ENCODE measurements around the gene CBX4. TPM values are rescaled to one million over a fixed set of nuclear protein-coding genes. Genes with fewer than 3 reads are reported as not detected.

CBX4 gene
- total and polyA plus RNA-seq, 2 experiments from 2014 or later: 1.4 to 4.6 TPM

DNA sequence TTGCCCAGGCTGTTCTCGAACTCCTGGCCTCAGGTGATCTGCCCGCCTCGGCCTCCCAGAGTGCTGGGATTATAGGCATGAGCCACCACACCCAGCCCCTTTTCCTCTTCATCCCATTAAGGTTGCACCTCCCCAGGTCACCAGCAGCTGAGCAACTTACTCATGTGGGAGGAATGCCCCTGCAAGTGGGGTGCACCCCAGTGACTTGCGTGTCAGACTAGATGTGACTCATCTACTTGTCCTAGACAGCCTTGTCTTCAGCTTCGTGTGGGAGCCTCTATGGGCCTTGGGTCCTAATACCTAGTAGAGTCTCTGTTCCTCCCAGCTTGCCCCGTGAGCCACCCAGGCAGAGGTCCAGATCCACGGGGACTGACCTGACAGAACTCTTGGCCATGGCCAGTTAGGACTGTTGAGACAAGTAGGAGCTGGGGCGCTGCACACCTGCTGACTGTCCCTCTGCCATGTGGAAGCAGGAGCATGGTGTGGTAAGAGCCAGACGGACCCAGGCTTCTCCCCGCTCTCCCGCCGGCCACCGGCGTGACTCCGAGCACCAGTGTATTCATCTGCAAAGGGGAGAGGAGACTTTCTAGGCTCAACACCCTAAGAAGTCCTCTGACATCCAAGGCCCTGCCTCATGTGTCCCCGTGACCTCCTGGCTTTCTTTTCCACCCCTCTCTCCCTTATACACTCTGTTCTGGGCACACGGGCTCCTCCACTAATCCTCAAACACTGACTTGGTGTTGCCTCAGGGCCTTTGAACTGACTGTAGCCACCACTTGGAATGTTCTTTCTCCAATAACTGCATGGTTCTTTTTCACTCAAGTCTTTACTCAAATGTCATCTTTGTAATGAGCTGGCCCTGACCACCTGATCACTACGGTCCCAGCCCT lies 11.6 kb upstream of the CBX4 start (continued):
- TF ChIP-seq, protein P1, sequence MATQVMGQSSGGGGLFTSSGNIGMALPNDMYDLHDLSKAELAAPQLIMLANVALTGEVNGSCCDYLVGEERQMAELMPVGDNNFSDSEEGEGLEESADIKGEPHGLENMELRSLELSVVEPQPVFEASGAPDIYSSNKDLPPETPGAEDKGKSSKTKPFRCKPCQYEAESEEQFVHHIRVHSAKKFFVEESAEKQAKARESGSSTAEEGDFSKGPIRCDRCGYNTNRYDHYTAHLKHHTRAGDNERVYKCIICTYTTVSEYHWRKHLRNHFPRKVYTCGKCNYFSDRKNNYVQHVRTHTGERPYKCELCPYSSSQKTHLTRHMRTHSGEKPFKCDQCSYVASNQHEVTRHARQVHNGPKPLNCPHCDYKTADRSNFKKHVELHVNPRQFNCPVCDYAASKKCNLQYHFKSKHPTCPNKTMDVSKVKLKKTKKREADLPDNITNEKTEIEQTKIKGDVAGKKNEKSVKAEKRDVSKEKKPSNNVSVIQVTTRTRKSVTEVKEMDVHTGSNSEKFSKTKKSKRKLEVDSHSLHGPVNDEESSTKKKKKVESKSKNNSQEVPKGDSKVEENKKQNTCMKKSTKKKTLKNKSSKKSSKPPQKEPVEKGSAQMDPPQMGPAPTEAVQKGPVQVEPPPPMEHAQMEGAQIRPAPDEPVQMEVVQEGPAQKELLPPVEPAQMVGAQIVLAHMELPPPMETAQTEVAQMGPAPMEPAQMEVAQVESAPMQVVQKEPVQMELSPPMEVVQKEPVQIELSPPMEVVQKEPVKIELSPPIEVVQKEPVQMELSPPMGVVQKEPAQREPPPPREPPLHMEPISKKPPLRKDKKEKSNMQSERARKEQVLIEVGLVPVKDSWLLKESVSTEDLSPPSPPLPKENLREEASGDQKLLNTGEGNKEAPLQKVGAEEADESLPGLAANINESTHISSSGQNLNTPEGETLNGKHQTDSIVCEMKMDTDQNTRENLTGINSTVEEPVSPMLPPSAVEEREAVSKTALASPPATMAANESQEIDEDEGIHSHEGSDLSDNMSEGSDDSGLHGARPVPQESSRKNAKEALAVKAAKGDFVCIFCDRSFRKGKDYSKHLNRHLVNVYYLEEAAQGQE (IDR thresholded peaks at IDR 0.05; ENCODE audit: unreplicated experiment): no peak
- TF ChIP-seq, protein P2, sequence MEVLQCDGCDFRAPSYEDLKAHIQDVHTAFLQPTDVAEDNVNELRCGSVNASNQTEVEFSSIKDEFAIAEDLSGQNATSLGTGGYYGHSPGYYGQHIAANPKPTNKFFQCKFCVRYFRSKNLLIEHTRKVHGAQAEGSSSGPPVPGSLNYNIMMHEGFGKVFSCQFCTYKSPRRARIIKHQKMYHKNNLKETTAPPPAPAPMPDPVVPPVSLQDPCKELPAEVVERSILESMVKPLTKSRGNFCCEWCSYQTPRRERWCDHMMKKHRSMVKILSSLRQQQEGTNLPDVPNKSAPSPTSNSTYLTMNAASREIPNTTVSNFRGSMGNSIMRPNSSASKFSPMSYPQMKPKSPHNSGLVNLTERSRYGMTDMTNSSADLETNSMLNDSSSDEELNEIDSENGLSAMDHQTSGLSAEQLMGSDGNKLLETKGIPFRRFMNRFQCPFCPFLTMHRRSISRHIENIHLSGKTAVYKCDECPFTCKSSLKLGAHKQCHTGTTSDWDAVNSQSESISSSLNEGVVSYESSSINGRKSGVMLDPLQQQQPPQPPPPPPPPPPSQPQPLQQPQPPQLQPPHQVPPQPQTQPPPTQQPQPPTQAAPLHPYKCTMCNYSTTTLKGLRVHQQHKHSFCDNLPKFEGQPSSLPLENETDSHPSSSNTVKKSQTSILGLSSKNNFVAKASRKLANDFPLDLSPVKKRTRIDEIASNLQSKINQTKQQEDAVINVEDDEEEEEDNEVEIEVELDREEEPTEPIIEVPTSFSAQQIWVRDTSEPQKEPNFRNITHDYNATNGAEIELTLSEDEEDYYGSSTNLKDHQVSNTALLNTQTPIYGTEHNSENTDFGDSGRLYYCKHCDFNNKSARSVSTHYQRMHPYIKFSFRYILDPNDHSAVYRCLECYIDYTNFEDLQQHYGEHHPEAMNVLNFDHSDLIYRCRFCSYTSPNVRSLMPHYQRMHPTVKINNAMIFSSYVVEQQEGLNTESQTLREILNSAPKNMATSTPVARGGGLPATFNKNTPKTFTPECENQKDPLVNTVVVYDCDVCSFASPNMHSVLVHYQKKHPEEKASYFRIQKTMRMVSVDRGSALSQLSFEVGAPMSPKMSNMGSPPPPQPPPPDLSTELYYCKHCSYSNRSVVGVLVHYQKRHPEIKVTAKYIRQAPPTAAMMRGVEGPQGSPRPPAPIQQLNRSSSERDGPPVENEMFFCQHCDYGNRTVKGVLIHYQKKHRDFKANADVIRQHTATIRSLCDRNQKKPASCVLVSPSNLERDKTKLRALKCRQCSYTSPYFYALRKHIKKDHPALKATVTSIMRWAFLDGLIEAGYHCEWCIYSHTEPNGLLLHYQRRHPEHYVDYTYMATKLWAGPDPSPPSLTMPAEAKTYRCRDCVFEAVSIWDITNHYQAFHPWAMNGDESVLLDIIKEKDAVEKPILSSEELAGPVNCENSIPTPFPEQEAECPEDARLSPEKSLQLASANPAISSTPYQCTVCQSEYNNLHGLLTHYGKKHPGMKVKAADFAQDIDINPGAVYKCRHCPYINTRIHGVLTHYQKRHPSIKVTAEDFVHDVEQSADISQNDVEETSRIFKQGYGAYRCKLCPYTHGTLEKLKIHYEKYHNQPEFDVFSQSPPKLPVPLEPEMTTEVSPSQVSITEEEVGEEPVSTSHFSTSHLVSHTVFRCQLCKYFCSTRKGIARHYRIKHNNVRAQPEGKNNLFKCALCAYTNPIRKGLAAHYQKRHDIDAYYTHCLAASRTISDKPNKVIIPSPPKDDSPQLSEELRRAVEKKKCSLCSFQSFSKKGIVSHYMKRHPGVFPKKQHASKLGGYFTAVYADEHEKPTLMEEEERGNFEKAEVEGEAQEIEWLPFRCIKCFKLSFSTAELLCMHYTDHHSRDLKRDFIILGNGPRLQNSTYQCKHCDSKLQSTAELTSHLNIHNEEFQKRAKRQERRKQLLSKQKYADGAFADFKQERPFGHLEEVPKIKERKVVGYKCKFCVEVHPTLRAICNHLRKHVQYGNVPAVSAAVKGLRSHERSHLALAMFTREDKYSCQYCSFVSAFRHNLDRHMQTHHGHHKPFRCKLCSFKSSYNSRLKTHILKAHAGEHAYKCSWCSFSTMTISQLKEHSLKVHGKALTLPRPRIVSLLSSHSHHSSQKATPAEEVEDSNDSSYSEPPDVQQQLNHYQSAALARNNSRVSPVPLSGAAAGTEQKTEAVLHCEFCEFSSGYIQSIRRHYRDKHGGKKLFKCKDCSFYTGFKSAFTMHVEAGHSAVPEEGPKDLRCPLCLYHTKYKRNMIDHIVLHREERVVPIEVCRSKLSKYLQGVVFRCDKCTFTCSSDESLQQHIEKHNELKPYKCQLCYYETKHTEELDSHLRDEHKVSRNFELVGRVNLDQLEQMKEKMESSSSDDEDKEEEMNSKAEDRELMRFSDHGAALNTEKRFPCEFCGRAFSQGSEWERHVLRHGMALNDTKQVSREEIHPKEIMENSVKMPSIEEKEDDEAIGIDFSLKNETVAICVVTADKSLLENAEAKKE (CRISPR knock-in tag; IDR thresholded peaks at IDR 0.05): no peak
- no peak for TF ChIP-seq EZH2phosphoT487 (IDR thresholded peaks at IDR 0.05; ENCODE audit: unreplicated experiment)
- TF ChIP-seq, protein P3, sequence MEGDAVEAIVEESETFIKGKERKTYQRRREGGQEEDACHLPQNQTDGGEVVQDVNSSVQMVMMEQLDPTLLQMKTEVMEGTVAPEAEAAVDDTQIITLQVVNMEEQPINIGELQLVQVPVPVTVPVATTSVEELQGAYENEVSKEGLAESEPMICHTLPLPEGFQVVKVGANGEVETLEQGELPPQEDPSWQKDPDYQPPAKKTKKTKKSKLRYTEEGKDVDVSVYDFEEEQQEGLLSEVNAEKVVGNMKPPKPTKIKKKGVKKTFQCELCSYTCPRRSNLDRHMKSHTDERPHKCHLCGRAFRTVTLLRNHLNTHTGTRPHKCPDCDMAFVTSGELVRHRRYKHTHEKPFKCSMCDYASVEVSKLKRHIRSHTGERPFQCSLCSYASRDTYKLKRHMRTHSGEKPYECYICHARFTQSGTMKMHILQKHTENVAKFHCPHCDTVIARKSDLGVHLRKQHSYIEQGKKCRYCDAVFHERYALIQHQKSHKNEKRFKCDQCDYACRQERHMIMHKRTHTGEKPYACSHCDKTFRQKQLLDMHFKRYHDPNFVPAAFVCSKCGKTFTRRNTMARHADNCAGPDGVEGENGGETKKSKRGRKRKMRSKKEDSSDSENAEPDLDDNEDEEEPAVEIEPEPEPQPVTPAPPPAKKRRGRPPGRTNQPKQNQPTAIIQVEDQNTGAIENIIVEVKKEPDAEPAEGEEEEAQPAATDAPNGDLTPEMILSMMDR (conservative IDR thresholded peaks at IDR 0.05; ENCODE audit: low read depth in 2 of 2): no peak
- TF ChIP-seq NANOG (IDR thresholded peaks at IDR 0.05; ENCODE audit: borderline replicate concordance): no peak

Measured in GM23338 (cell line).